ENCODE data around the gene ERG. TPM values are rescaled to one million over a fixed set of nuclear protein-coding genes. Genes with fewer than 3 reads are reported as not detected.

The ERG gene
- total RNA-seq, 1 donor from 2014 or later, result 28.5 TPM

DNA sequence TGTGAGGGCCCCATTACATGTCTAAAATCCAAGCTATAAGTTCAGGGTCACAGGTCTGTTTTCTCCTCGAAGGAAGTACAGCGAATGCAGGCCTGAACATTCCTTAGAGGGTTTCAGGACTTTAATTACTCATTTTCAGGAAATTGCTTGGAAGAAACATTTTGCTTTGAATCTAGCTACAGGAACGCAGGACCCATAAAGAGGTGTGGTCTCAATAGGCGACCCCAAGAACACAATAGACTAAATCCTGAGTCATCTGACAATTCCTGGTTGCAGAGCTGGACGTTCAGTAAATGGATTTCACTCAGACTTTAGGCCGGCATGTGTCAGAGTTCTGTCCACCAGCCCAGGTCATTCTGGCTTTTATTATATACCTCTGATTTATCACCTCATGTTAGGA, 1.0 kb upstream of the ERG start:
- intact Hi-C loops (cut with DNase I), result no loop called here
- Histone ChIP-seq H3K36me3 (no peaks in the 10 kb centered on the region), H3K9me3 (no peaks in the 10 kb centered on the region), H3K4me1 (peaks cover 26 to 68% of the 10 kb centered on the region in 2 donors), H3K27me3 (no peaks in the 10 kb centered on the region), H3K27ac (peak overlapping the region; percentile 77 to 84), H3K4me3 (peak overlapping the region in 1 of 2 donors; percentile 31)
- no peak for DNase-seq (ENCODE audit: low spot score in 2 of 2)
- TF ChIP-seq, protein P1, sequence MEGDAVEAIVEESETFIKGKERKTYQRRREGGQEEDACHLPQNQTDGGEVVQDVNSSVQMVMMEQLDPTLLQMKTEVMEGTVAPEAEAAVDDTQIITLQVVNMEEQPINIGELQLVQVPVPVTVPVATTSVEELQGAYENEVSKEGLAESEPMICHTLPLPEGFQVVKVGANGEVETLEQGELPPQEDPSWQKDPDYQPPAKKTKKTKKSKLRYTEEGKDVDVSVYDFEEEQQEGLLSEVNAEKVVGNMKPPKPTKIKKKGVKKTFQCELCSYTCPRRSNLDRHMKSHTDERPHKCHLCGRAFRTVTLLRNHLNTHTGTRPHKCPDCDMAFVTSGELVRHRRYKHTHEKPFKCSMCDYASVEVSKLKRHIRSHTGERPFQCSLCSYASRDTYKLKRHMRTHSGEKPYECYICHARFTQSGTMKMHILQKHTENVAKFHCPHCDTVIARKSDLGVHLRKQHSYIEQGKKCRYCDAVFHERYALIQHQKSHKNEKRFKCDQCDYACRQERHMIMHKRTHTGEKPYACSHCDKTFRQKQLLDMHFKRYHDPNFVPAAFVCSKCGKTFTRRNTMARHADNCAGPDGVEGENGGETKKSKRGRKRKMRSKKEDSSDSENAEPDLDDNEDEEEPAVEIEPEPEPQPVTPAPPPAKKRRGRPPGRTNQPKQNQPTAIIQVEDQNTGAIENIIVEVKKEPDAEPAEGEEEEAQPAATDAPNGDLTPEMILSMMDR (IDR thresholded peaks at IDR 0.05), result no peak

DNA sequence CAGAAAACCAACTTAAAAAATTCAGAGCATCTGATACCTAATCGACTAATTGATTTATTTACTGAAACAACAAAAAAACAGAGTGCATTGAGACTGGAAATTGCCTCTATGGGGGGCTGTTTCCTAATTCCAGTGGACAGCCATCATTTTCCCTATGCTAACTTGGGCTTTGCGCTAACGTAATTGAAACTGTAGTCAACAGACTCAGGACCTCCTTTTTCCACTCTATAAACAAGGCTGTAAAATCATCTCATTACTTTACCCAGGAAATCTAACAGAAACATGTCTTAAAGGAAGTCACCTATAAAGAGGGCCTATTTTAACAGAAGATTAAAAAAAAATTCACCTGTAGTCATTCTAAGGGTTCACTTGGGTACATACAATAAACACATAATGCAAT, 2.1 kb downstream of the ERG start:
- H3K9me3 ChIP-seq, result no peaks in the 10 kb centered on the region
- H3K4me3 ChIP-seq, result peak overlapping the region in 1 of 2 donors; percentile 28
- H3K36me3 ChIP-seq, result no peaks in the 10 kb centered on the region
- H3K4me1 ChIP-seq, result peaks cover 26 to 77% of the 10 kb centered on the region in 2 donors
- DNase-seq (ENCODE audit: low spot score in 2 of 2), result no peak
- intact Hi-C loops (cut with DNase I), result no loop called here
- TF ChIP-seq, protein P1 (IDR thresholded peaks at IDR 0.05), result no peak
- no peaks in the 10 kb centered on the region for H3K27me3 ChIP-seq
- peak overlapping the region; percentile 77 to 84 for H3K27ac ChIP-seq

DNA sequence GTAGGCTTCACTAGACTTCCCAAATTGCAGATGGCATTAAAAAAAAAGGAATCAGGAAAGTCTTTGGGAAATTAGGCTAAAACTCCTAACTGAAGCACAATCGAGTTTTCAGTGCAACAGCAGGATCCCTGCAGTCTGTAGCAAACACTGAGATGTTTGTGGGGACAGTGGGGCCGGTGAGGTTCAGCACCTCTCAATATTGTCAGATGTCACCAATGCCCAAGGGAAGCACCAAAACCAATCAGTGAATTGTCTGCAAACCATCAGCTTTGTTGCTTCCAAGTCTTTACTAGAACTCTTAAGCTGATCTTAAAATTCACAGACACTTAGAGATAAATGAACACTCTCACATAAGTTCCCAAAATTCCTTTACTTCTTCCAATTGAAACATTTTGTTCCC, 2.6 kb downstream of the ERG start:
- H3K36me3 ChIP-seq, result no peaks in the 10 kb centered on the region
- peak overlapping the region; percentile 77 to 84 for H3K27ac ChIP-seq
- intact Hi-C loops (cut with DNase I), result no loop called here
- H3K4me3 ChIP-seq, result peak overlapping the region in 1 of 2 donors; percentile 28
- TF ChIP-seq, protein P1 (IDR thresholded peaks at IDR 0.05), result no peak
- H3K27me3 ChIP-seq, result no peaks in the 10 kb centered on the region
- H3K9me3 ChIP-seq, result no peaks in the 10 kb centered on the region
- no peak for DNase-seq (ENCODE audit: low spot score in 2 of 2)
- peaks cover 26 to 82% of the 10 kb centered on the region in 2 donors for H3K4me1 ChIP-seq

DNA sequence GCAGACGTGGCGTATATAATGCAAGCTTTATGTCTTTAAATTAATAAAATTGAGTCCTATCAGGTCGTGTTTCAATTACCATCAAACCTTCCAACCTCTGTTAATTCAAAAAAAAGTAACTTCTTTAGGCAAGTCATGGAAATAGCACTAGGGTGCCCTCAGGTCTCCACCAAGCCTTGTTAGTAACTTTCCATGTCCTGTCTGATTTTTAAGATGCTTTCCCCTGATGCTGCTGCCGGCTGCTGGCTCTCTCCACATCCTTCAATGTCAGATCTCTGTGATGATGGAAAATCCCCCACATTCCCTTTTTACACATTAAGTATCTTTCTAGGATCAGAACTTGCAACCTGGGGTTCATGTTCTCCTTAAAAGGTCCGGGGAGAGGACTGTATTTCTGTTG, 3.0 kb downstream of the ERG start:
- H3K9me3 ChIP-seq, result no peaks in the 10 kb centered on the region
- H3K4me3 ChIP-seq, result peak overlapping the region in 1 of 2 donors; percentile 28
- DNase-seq (ENCODE audit: low spot score in 2 of 2), result no peak
- intact Hi-C loops (cut with DNase I), result no loop called here
- no peaks in the 10 kb centered on the region for H3K27me3 ChIP-seq
- peaks cover 28 to 82% of the 10 kb centered on the region in 2 donors for H3K4me1 ChIP-seq
- H3K36me3 ChIP-seq, result no peaks in the 10 kb centered on the region
- TF ChIP-seq, protein P1 (IDR thresholded peaks at IDR 0.05), result no peak
- peak overlapping the region; percentile 77 to 84 for H3K27ac ChIP-seq

DNA sequence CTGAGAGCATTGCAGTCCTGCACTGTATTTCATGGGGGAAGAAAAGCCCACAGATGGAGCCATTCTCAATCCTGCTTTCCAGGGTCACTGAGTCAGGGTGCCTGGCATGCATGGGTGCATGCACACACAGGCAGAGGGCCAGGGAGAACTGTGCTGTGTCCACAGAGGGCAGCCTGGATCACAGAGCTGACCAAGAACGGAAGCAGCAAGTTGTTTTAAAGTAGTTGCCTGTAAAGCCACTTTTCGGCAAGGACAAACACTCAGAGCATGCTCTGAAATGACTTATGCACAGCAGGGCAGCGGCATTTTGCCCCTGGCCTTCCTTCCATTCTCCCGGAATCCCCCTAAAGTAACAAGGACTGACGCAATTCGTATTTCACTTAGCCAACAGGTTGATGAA, 3.6 kb downstream of the ERG start:
- Histone ChIP-seq H3K27ac (peak overlapping the region; percentile 77 to 84), H3K4me3 (peak overlapping the region in 1 of 2 donors; percentile 28), H3K27me3 (no peaks in the 10 kb centered on the region), H3K4me1 (peaks cover 25 to 82% of the 10 kb centered on the region in 2 donors), H3K9me3 (no peaks in the 10 kb centered on the region), H3K36me3 (no peaks in the 10 kb centered on the region)
- peak in 1 of 2 donors; percentile 85 for DNase-seq (ENCODE audit: low spot score in 2 of 2)
- intact Hi-C loops (cut with DNase I), result loop anchor here (5.0 kb wide), 1 partner anchor 112 kb away; no protein-coding TSS in a partner anchor
- TF ChIP-seq, protein P1 (IDR thresholded peaks at IDR 0.05), result no peak

DNA sequence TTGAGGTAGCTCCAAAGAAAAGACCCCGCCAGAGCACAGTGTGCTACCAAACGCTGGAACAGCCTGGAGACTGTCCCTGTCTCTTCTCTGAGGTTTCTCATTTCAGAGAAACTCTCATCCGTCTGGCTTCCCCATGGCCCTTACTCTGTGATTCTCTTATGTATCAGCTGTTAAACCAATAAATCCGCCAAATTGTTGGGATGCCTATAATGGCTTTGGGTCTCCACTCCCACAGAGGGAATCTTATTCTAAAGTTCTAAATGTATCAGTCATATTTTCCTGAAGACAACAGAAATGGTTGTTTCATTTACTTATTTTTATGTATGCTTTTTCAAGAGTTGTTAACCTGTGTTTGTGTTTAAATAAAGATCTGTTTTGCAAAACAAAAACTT, 4.0 kb downstream of the ERG start:
- peaks cover 27 to 81% of the 10 kb centered on the region in 2 donors for H3K4me1 ChIP-seq
- H3K4me3 ChIP-seq, result peak overlapping the region in 1 of 2 donors; percentile 28
- TF ChIP-seq, protein P1 (IDR thresholded peaks at IDR 0.05), result no peak
- no peaks in the 10 kb centered on the region for H3K27me3 ChIP-seq
- H3K36me3 ChIP-seq, result no peaks in the 10 kb centered on the region
- peak overlapping the region; percentile 77 to 84 for H3K27ac ChIP-seq
- intact Hi-C loops (cut with DNase I), result loop anchor here (5.0 kb wide), 1 partner anchor 112 kb away; no protein-coding TSS in a partner anchor
- no peaks in the 10 kb centered on the region for H3K9me3 ChIP-seq
- DNase-seq (ENCODE audit: low spot score in 2 of 2), result no peak

All from ascending aorta (tissue), 2 donors.